Trophoblast cell (in vitro differentiated cells and primary cell): Measurements from ENCODE around the gene KRTAP9-2.

Source experiments
- DNase-seq, 2 donors: peaks; one replicate each; pipeline ENCODE4 v3.0.0-alpha.2; 2016
- H2AFZ ChIP-seq: 2 replicates; pipeline ENCODE4 v1.6.1; 2013; ENCODE audit warnings: low read length, moderate library complexity, mild to moderate bottlenecking; ENCODE audit not compliant: insufficient read depth, poor library complexity
- H2AK5ac ChIP-seq: 2 replicates; pipeline ENCODE4 v1.6.1; 2013; ENCODE audit warnings: mild to moderate bottlenecking, low read length
- H2BK120ac ChIP-seq: 2 replicates; pipeline ENCODE4 v1.6.1; 2013; ENCODE audit warnings: low read length, mild to moderate bottlenecking, moderate library complexity; ENCODE audit not compliant: insufficient read depth, poor library complexity
- H2BK12ac ChIP-seq: 2 replicates; pipeline ENCODE4 v1.6.1; 2013; ENCODE audit warnings: mild to moderate bottlenecking, low read length, moderate library complexity
- H2BK5ac ChIP-seq: 2 replicates; pipeline ENCODE4 v1.6.1; 2013; ENCODE audit warnings: low read length, low read depth, moderate library complexity, mild to moderate bottlenecking; ENCODE audit not compliant: poor library complexity
- H3K14ac ChIP-seq: 2 replicates; pipeline ENCODE4 v1.6.1; 2013; ENCODE audit warnings: mild to moderate bottlenecking, low read length
- H3K18ac ChIP-seq: 2 replicates; pipeline ENCODE4 v1.6.1; 2013; ENCODE audit warnings: mild to moderate bottlenecking, low read length
- H3K23ac ChIP-seq: 2 replicates; pipeline ENCODE4 v1.6.1; 2013; ENCODE audit warnings: low read length
- H3K27ac ChIP-seq: 2 replicates; pipeline ENCODE4 v1.5.1; 2013; ENCODE audit warnings: low read depth, mild to moderate bottlenecking, inconsistent platforms, low read length, moderate library complexity
- H3K27me3 ChIP-seq: 2 replicates; pipeline ENCODE4 v1.6.1; 2013; ENCODE audit warnings: inconsistent platforms, mild to moderate bottlenecking, low read length, moderate library complexity; ENCODE audit not compliant: insufficient read depth
- H3K36me3 ChIP-seq, 2 experiments: 1 replicate in 1 of 2; 2 replicates in 1 of 2; pipeline ENCODE4 v1.6.1; 2013; ENCODE audit warnings: low read length in 2 of 2, mild to moderate bottlenecking in 2 of 2, moderate library complexity in 1 of 2; ENCODE audit not compliant: insufficient read depth in 2 of 2, control insufficient read depth in 1 of 2
- H3K4ac ChIP-seq: 2 replicates; pipeline ENCODE4 v1.6.1; 2013; ENCODE audit warnings: low read depth, mild to moderate bottlenecking, low read length, moderate library complexity
- H3K4me1 ChIP-seq, 2 experiments: 1 replicate in 1 of 2; 2 replicates in 1 of 2; pipeline ENCODE4 v1.6.1; 2013; ENCODE audit warnings: low read length in 2 of 2, mild to moderate bottlenecking in 2 of 2, moderate library complexity in 1 of 2; ENCODE audit not compliant: insufficient read depth in 2 of 2, control insufficient read depth in 1 of 2
- H3K4me2 ChIP-seq: 2 replicates; pipeline ENCODE4 v1.6.1; 2013; ENCODE audit warnings: inconsistent platforms, mild to moderate bottlenecking, low read length, moderate library complexity
- H3K4me3 ChIP-seq: 2 replicates; pipeline ENCODE4 v1.5.1; 2013; ENCODE audit warnings: mild to moderate bottlenecking, low read depth, low read length, inconsistent platforms
- H3K79me1 ChIP-seq: one replicate; pipeline ENCODE4 v1.6.1; 2013; ENCODE audit warnings: low read length
- H3K79me2 ChIP-seq: 2 replicates; pipeline ENCODE4 v1.6.1; 2013; ENCODE audit warnings: low read length, mild to moderate bottlenecking; ENCODE audit not compliant: control insufficient read depth, insufficient read depth, poor library complexity
- H3K9ac ChIP-seq: 2 replicates; pipeline ENCODE4 v1.6.1; 2013; ENCODE audit warnings: mild to moderate bottlenecking, low read length
- H3K9me3 ChIP-seq: 2 replicates; pipeline ENCODE4 v1.6.1; 2013; ENCODE audit warnings: low read depth, mild to moderate bottlenecking, control low read depth, inconsistent platforms, low read length; ENCODE audit not compliant: insufficient read depth
- H4K12ac ChIP-seq: 2 replicates; pipeline ENCODE4 v1.6.1; 2013; ENCODE audit warnings: low read depth, mild to moderate bottlenecking, low read length, moderate library complexity
- H4K8ac ChIP-seq: 2 replicates; pipeline ENCODE4 v1.6.1; 2013; ENCODE audit warnings: low read depth, mild to moderate bottlenecking, low read length, moderate library complexity
- H4K91ac ChIP-seq: one replicate; pipeline ENCODE4 v1.6.1; 2013; ENCODE audit warnings: low read depth, mild to moderate bottlenecking, low read length, moderate library complexity
- WGBS: extraction: QIAGEN DNeasy Blood & Tissue Kit; methylation state at CpG from one replicate; pipeline ENCODE4 v1.1.7; 2013; ENCODE audit warnings: missing lambda C conversion rate; ENCODE audit not compliant: insufficient read length, insufficient coverage; ENCODE audit errors: extremely low coverage; 5-methylcytosine and 5-hydroxymethylcytosine counted together

Gene KRTAP9-2

DNA sequence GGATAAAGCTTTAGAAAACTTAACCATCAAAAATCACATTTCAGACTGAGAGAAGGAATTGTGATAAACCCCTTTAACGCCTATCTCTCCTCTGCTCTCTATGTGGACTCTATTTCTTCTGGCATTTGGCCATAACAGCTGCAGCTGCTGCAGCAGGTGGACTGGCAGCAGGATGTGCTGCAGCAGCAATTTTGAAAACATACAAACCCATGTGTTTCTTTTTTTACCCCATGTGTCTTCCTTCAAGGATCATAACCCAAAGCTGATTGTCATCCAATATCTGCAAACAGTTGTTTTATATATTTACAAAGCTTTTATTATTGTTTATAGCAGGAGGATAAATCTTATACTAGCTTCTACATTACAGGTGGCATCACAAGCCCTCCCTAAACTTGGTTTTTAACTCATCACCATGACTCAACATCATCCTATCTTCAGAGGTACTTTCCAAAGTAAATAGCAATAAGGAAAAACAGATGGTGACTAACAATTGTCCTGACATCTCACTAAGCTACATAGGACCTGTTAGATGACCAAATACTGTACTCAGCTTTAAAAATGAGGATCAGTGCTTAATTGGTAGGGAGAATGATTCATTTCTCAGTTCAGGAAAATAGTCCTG lies 14.5 kb upstream of the KRTAP9-2 start:
- no peaks in the 10 kb centered on the region for H3K79me2 ChIP-seq
- DNase-seq = no peak
- no peak overlapping the region for H2AFZ ChIP-seq
- H3K4ac ChIP-seq = no peak overlapping the region
- H3K9me3 ChIP-seq = no peaks in the 10 kb centered on the region
- H3K23ac ChIP-seq = no peak overlapping the region
- H4K8ac ChIP-seq = no peak overlapping the region
- H3K4me1 ChIP-seq = no peaks in the 10 kb centered on the region
- no peak overlapping the region for H2BK120ac ChIP-seq
- WGBS = no CpG with 5 or more reads among the region's 1 CpG
- no peak overlapping the region for H4K91ac ChIP-seq
- H3K27me3 ChIP-seq = no peaks in the 10 kb centered on the region
- no peaks in the 10 kb centered on the region for H3K79me1 ChIP-seq
- H3K4me3 ChIP-seq = no peak overlapping the region
- H2BK5ac ChIP-seq = no peak overlapping the region
- no peak overlapping the region for H4K12ac ChIP-seq
- H3K9ac ChIP-seq = peak overlapping the region; percentile 78
- H3K4me2 ChIP-seq = no peak overlapping the region
- H3K14ac ChIP-seq = no peak overlapping the region
- H3K18ac ChIP-seq = no peak overlapping the region
- H2AK5ac ChIP-seq = no peak overlapping the region
- no peaks in the 10 kb centered on the region for H3K36me3 ChIP-seq
- H2BK12ac ChIP-seq = no peak overlapping the region
- H3K27ac ChIP-seq = no peak overlapping the region

DNA sequence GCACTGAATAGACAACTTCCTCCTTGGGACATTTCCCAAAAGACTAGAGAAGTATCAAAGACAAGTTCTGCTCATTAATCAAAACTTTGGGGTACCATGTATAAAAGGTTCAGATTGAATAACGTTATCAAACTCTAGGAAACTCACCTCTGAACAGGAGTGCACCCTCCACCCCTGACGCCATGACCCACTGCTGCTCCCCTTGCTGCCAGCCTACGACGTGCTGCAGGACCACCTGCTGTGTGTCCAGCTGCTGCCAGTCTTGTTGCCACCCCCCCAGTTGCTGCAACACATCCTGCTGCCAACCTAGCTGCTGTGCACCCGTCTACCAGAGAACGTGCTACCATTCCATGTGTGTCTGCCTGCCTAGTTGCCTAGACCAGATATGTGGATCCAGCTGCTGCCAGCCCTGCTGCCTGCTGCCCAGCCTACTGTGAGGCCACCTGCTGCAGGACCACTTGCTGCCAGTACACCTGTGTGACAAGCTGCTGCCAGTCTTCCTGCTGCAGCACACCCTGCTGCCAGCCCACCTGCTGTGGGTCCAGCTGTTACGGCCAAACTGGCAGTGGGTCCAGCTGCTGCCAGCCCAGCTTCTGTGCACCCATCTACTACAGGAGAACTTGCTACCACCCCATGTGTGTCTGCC lies 13.8 kb upstream of the KRTAP9-2 start:
- Histone ChIP-seq H2BK12ac (no peak overlapping the region), H3K18ac (no peak overlapping the region), H3K27ac (no peak overlapping the region), H3K14ac (no peak overlapping the region), H2AFZ (no peak overlapping the region), H3K27me3 (no peaks in the 10 kb centered on the region), H2BK120ac (no peak overlapping the region), H4K91ac (no peak overlapping the region), H3K79me2 (no peaks in the 10 kb centered on the region), H3K4me2 (no peak overlapping the region), H3K36me3 (no peaks in the 10 kb centered on the region), H3K9ac (no peak overlapping the region), H3K9me3 (no peaks in the 10 kb centered on the region), H2AK5ac (no peak overlapping the region), H3K79me1 (no peaks in the 10 kb centered on the region), H3K23ac (no peak overlapping the region), H3K4me1 (no peaks in the 10 kb centered on the region), H3K4ac (no peak overlapping the region), H4K8ac (no peak overlapping the region), H2BK5ac (no peak overlapping the region), H4K12ac (no peak overlapping the region), H3K4me3 (peak overlapping the region; percentile 10)
- no peak for DNase-seq
- WGBS = no CpG with 5 or more reads among the region's 7 CpGs

DNA sequence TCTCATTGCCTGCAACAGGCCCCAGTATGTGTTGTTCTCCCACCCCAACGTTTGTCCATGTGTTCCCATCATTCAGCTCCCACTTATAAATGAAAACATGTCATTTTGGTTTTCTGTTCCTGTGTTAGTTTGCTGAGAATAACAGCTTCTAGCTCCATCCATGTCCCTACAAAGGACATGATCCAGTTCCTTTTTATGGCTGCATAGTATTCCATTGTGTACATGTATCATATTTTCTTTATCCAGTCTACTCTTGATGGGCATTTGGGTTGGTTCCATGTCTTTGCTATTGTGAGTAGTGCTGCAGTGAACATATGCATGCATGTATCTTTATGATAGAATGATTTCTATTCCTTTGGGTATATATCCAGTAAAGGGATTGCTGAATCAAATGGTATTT lies 10.8 kb upstream of the KRTAP9-2 start:
- Histone ChIP-seq H3K4ac (no peak overlapping the region), H4K12ac (no peak overlapping the region), H3K4me1 (no peaks in the 10 kb centered on the region), H3K9ac (no peak overlapping the region), H3K36me3 (no peaks in the 10 kb centered on the region), H3K79me2 (no peaks in the 10 kb centered on the region), H3K27ac (no peak overlapping the region), H3K14ac (no peak overlapping the region), H3K4me2 (no peak overlapping the region), H2BK12ac (no peak overlapping the region), H2AK5ac (no peak overlapping the region), H2BK5ac (no peak overlapping the region), H3K9me3 (no peaks in the 10 kb centered on the region), H2BK120ac (no peak overlapping the region), H3K4me3 (no peak overlapping the region), H2AFZ (no peak overlapping the region), H4K8ac (no peak overlapping the region), H4K91ac (no peak overlapping the region), H3K18ac (no peak overlapping the region), H3K27me3 (no peaks in the 10 kb centered on the region), H3K23ac (no peak overlapping the region), H3K79me1 (no peaks in the 10 kb centered on the region)
- WGBS = no CpG with 5 or more reads among the region's 1 CpG
- DNase-seq = no peak

DNA sequence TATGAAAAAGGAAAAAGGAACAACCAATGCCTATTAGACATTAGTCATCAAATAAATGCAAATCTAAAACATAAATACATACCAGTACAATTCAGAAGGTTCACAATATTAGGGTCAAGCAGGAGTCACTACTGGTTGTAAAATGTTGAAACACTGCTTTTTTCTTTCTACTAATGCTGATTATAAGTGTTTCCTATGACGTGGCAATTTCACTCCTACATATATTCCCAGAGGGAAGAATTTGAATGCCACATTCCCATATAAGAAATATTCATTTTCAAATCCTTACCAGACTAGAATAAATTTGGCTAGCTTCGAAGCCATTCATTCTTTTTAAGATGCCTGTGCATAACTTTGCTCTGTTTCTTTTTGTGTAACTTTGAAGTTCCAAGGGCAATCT lies 2.6 kb upstream of the KRTAP9-2 start:
- Histone ChIP-seq H3K9ac (no peak overlapping the region), H3K27ac (no peak overlapping the region), H3K4me1 (no peaks in the 10 kb centered on the region), H2BK120ac (no peak overlapping the region), H2BK12ac (no peak overlapping the region), H3K4ac (no peak overlapping the region), H3K79me1 (no peaks in the 10 kb centered on the region), H3K9me3 (no peaks in the 10 kb centered on the region), H3K4me2 (no peak overlapping the region), H3K14ac (no peak overlapping the region), H2AK5ac (no peak overlapping the region), H3K4me3 (no peak overlapping the region), H4K91ac (no peak overlapping the region), H2BK5ac (no peak overlapping the region), H4K12ac (no peak overlapping the region), H3K27me3 (no peaks in the 10 kb centered on the region), H2AFZ (no peak overlapping the region), H3K36me3 (no peaks in the 10 kb centered on the region), H3K79me2 (no peaks in the 10 kb centered on the region), H4K8ac (no peak overlapping the region), H3K23ac (no peak overlapping the region), H3K18ac (no peak overlapping the region)
- no CpG with 5 or more reads among the region's 2 CpGs for WGBS
- DNase-seq = no peak
